ENCODE data around the gene CST7. TPM values are rescaled to one million over a fixed set of nuclear protein-coding genes. Genes with fewer than 3 reads are reported as not detected.
"Not testable (repeated sequence)": the region's sequence is repeated elsewhere in the genome, so short reads cannot be mapped to it uniquely, and the experiment has no call there.

CST7 gene
- total RNA-seq, 1 donor from 2014 or later = 0.66 TPM

GRCh38 chr20:24943196-24943595, 5.9 kb upstream of the CST7 start:
- intact Hi-C loops (cut with micrococcal nuclease) = no loop called here
- no peak for TF ChIP-seq CTCF (IDR thresholded peaks at IDR 0.05; ENCODE audit: borderline replicate concordance)
- Histone ChIP-seq H3K4me1 (no peaks in the 10 kb centered on the region), H3K27me3 (ENCODE audit: low read depth) (no peaks in the 10 kb centered on the region), H3K9me3 (replicated peaks) (peaks cover 39% of the 10 kb centered on the region), H3K4me3 (no peak overlapping the region), H3K27ac (replicated peaks) (no peak overlapping the region), H3K36me3 (no peaks in the 10 kb centered on the region)
- DNase-seq = no peak

- Histone ChIP-seq H3K4me1 (no peaks in the 10 kb centered on the region), H3K9me3 (replicated peaks) (peaks cover 39% of the 10 kb centered on the region), H3K36me3 (no peaks in the 10 kb centered on the region), H3K27ac (replicated peaks) (no peak overlapping the region), H3K27me3 (ENCODE audit: low read depth) (no peaks in the 10 kb centered on the region), H3K4me3 (no peak overlapping the region)
- no peak for DNase-seq
- TF ChIP-seq CTCF (IDR thresholded peaks at IDR 0.05; ENCODE audit: borderline replicate concordance) = no peak
- intact Hi-C loops (cut with micrococcal nuclease) = no loop called here
Measured at GRCh38 chr20:24943731-24944130, 5.3 kb upstream of the CST7 start.

- intact Hi-C loops (cut with micrococcal nuclease); H3K4me1 ChIP-seq; H3K36me3 ChIP-seq; H3K4me3 ChIP-seq; DNase-seq; H3K27ac ChIP-seq (replicated peaks): not testable (repeated sequence)
- Histone ChIP-seq H3K27me3 (ENCODE audit: low read depth) (peaks cover 25% of the 10 kb centered on the region), H3K9me3 (replicated peaks) (peaks cover 33% of the 10 kb centered on the region)
Measured at GRCh38 chr20:24946376-24946775, 2.7 kb upstream of the CST7 start.

- H3K36me3 ChIP-seq; DNase-seq; H3K4me3 ChIP-seq; H3K27ac ChIP-seq (replicated peaks); intact Hi-C loops (cut with micrococcal nuclease); H3K4me1 ChIP-seq: not testable (repeated sequence)
- Histone ChIP-seq H3K27me3 (ENCODE audit: low read depth) (peaks cover 31% of the 10 kb centered on the region), H3K9me3 (replicated peaks) (peaks cover 23% of the 10 kb centered on the region)
Measured at GRCh38 chr20:24948396-24948938, 602 bp upstream of the CST7 start.

- Histone ChIP-seq H3K9me3 (replicated peaks) (peaks cover 23% of the 10 kb centered on the region), H3K4me1 (no peaks in the 10 kb centered on the region), H3K36me3 (no peaks in the 10 kb centered on the region), H3K4me3 (no peak overlapping the region), H3K27me3 (ENCODE audit: low read depth) (peaks cover 31% of the 10 kb centered on the region), H3K27ac (replicated peaks) (no peak overlapping the region)
- no peak for DNase-seq
- intact Hi-C loops (cut with micrococcal nuclease) = no loop called here
- TF ChIP-seq CTCF (IDR thresholded peaks at IDR 0.05; ENCODE audit: borderline replicate concordance) = no peak
Measured at GRCh38 chr20:24949756-24950127, 673 bp downstream of the CST7 start.

GRCh38 chr20:24950128-24950835, 1.2 kb downstream of the CST7 start:
- intact Hi-C loops (cut with micrococcal nuclease) = no loop called here
- Histone ChIP-seq H3K27ac (replicated peaks) (no peak overlapping the region), H3K27me3 (ENCODE audit: low read depth) (peaks cover 31% of the 10 kb centered on the region), H3K36me3 (no peaks in the 10 kb centered on the region), H3K9me3 (replicated peaks) (peaks cover 23% of the 10 kb centered on the region), H3K4me1 (no peaks in the 10 kb centered on the region), H3K4me3 (no peak overlapping the region)
- no peak for DNase-seq
- no peak for TF ChIP-seq CTCF (IDR thresholded peaks at IDR 0.05; ENCODE audit: borderline replicate concordance)

Data from left ventricle myocardium inferior (tissue), 1 donor.